VCaP (cell line): ENCODE measurements around the gene LAMA3.

Experiments used
- H3K27ac ChIP-seq: fragments of 450-650 bp; 2 replicates; pipeline ENCODE4 v1.5.1; 2017
- CTCF ChIP-seq: fragments of 450-650 bp; conservative IDR thresholded peaks from 2 replicates; pipeline ENCODE4 v1.5.1; 2017; ENCODE audit warnings: mild to moderate bottlenecking, moderate library complexity

LAMA3 gene

GRCh38 chr18:23935804-23936203 is 246.6 kb downstream of the LAMA3 start:
- no peak overlapping the region for H3K27ac ChIP-seq
- TF ChIP-seq CTCF, result no peak

GRCh38 chr18:23936381-23936958 is 247.2 kb downstream of the LAMA3 start:
- TF ChIP-seq CTCF, result no peak
- H3K27ac ChIP-seq, result no peak overlapping the region

GRCh38 chr18:23938043-23938756 is 248.9 kb downstream of the LAMA3 start:
- TF ChIP-seq CTCF, result no peak
- H3K27ac ChIP-seq, result no peak overlapping the region

GRCh38 chr18:23938901-23939341 is 249.7 kb downstream of the LAMA3 start:
- TF ChIP-seq CTCF, result no peak

GRCh38 chr18:23939366-23939765 is 250.1 kb downstream of the LAMA3 start:
- TF ChIP-seq CTCF, result no peak

More at GRCh38 chr18:23938901-23939341, 249.7 kb downstream of the LAMA3 start:
- no peak overlapping the region for H3K27ac ChIP-seq

GRCh38 chr18:23939896-23940295 is 250.6 kb downstream of the LAMA3 start:
- no peak for TF ChIP-seq CTCF
- H3K27ac ChIP-seq, result no peak overlapping the region

More at GRCh38 chr18:23939366-23939765, 250.1 kb downstream of the LAMA3 start:
- no peak overlapping the region for H3K27ac ChIP-seq

GRCh38 chr18:23941791-23942190 is 252.5 kb downstream of the LAMA3 start:
- TF ChIP-seq CTCF, result no peak
- no peak overlapping the region for H3K27ac ChIP-seq
